HCT116 (cell line): Measurements from ENCODE around the gene CDHR1. TPM values are rescaled to one million over a fixed set of nuclear protein-coding genes. Genes with fewer than 3 reads are reported as not detected.

ENCODE experiments used
- ATAC-seq: fragments of 200-7000 bp; cut with Tn5 transposase; 2 replicates; pipeline ENCODE4 v1.9.1; 2020; ENCODE audit warnings: mild to moderate bottlenecking, moderate library complexity
- BruUV-seq: library from RNA; stranded (reverse); fragments of 400-500 nt; replicated peaks from 2 replicates; lab custom pipeline; 2021; lab: Mats Ljungman, UMichigan
- CTCF ChIA-PET: fragments of 300-600 bp; sonication (Branson Sonifier 250); formaldehyde crosslinking; loops from one replicate; lab custom pipeline; 2021; ENCODE audit warnings: antibody characterized with exemption; lab: Charles Lee
- POLR2A ChIA-PET: fragments of 300-600, 350-600 bp; sonication (Branson Sonifier 250); formaldehyde crosslinking; loops from one replicate; lab custom pipeline; 2021; ENCODE audit warnings: antibody characterized with exemption; lab: Charles Lee
- RAD21 ChIA-PET, 2 experiments: fragments of 300-600 bp; sonication (Branson Sonifier 250); formaldehyde crosslinking; loops; one replicate each; lab custom pipeline; 2023; ENCODE audit warnings: low total read pairs in 2 of 2; ENCODE audit not compliant: uncharacterized antibody in 2 of 2, unreplicated experiment in 2 of 2, low non-redundant PET in 1 of 2; lab: Charles Lee
- DNase-seq: peaks from one replicate; pipeline ENCODE4 v3.0.0-alpha.2; 2010; ENCODE audit warnings: low read depth, low spot score
- H2AFZ ChIP-seq: fragments of 200-600 bp; shearing (Covaris generic), sonication (generic); 2 replicates; pipeline ENCODE4 v1.6.1; 2017; ENCODE audit warnings: low read depth, mixed run types, mixed read lengths, antibody characterized with exemption, low read length; ENCODE audit not compliant: poor library complexity, severe bottlenecking
- H3K27ac ChIP-seq: 2 replicates; pipeline ENCODE4 v1.5.1; 2012; ENCODE audit warnings: low read depth, low read length
- H3K27me3 ChIP-seq: fragments of 200-600 bp; sonication (generic); 2 replicates; pipeline ENCODE4 v1.6.1; 2016; ENCODE audit warnings: mixed run types, low read length, mixed read lengths; ENCODE audit not compliant: insufficient read depth
- H3K36me3 ChIP-seq, 2 experiments: fragments of 200-500 bp in 1 of 2; fragments of 200-600 bp in 1 of 2; sonication (Bioruptor generic) in 1 of 2; sonication (generic) in 1 of 2; 2 replicates each; pipeline versions ENCODE4 v1.5.1 to v1.6.1; 2014 to 2016; ENCODE audit warnings: low read length in 2 of 2, inconsistent platforms in 1 of 2, mixed read lengths in 1 of 2, mixed run types in 1 of 2; ENCODE audit not compliant: insufficient read depth in 2 of 2, control insufficient read depth in 1 of 2
- H3K4me1 ChIP-seq, 2 experiments: fragments of 200-600 bp in 1 of 2; sonication (generic) in 1 of 2; 2 replicates each; pipeline versions ENCODE4 v1.5.1 to v1.6.1; 2012 to 2017; ENCODE audit warnings: low read length in 2 of 2, inconsistent platforms in 1 of 2, mild to moderate bottlenecking in 1 of 2, mixed read lengths in 1 of 2, mixed run types in 1 of 2, moderate library complexity in 1 of 2; ENCODE audit not compliant: insufficient read depth in 2 of 2, control insufficient read depth in 1 of 2
- H3K4me2 ChIP-seq: fragments of 200-600 bp; sonication (generic); 2 replicates; pipeline ENCODE4 v1.6.1; 2017; ENCODE audit warnings: mixed run types, low read length, mixed read lengths
- H3K4me3 ChIP-seq, 2 experiments: fragments of 200-600 bp in 1 of 2; sonication (generic) in 1 of 2; replicated peaks in 1 of 2; 2 replicates each; pipeline ENCODE4 v1.5.1; 2011 to 2016; ENCODE audit warnings: low read length in 2 of 2, control low read depth in 1 of 2, low read depth in 1 of 2, mild to moderate bottlenecking in 1 of 2, mixed read lengths in 1 of 2, mixed run types in 1 of 2
- H3K79me2 ChIP-seq: fragments of 200-600 bp; sonication (generic); 2 replicates; pipeline ENCODE4 v1.6.1; 2017; ENCODE audit warnings: mild to moderate bottlenecking, mixed run types, low read length, moderate library complexity, mixed read lengths; ENCODE audit not compliant: insufficient read depth
- H3K9ac ChIP-seq: fragments of 200-600 bp; sonication (generic); 2 replicates; pipeline ENCODE4 v1.6.1; 2016; ENCODE audit warnings: low read length, mixed read lengths
- H3K9me2 ChIP-seq: fragments of 200-600 bp; sonication (generic), shearing (Covaris generic); 2 replicates; pipeline ENCODE4 v1.6.1; 2017; ENCODE audit warnings: mixed run types, mild to moderate bottlenecking, moderate library complexity; ENCODE audit not compliant: insufficient read depth
- H3K9me3 ChIP-seq, 2 experiments: fragments of 200-500 bp in 1 of 2; fragments of 200-600 bp in 1 of 2; sonication (Bioruptor generic) in 1 of 2; sonication (generic) in 1 of 2; 2 replicates each; pipeline ENCODE4 v1.6.1; 2014 to 2017; ENCODE audit warnings: low read length in 2 of 2, mixed read lengths in 2 of 2, inconsistent platforms in 1 of 2, low read depth in 1 of 2, mild to moderate bottlenecking in 1 of 2, mixed run types in 1 of 2, moderate library complexity in 1 of 2; ENCODE audit not compliant: control insufficient read depth in 1 of 2, insufficient read depth in 1 of 2
- H4K20me1 ChIP-seq: fragments of 200-600 bp; sonication (generic), shearing (Covaris generic); 2 replicates; pipeline ENCODE4 v1.6.1; 2017; ENCODE audit warnings: mixed run types, mild to moderate bottlenecking, moderate library complexity; ENCODE audit not compliant: insufficient read depth
- CBX3 ChIP-seq: IDR thresholded peaks from 2 replicates; pipeline ENCODE4 v1.6.1; 2012; ENCODE audit warnings: low read depth
- CEBPB ChIP-seq: IDR thresholded peaks from 2 replicates; pipeline ENCODE4 v1.6.1; 2012; ENCODE audit warnings: low read depth
- EGR1 ChIP-seq: IDR thresholded peaks from 2 replicates; pipeline ENCODE4 v1.6.1; 2012; ENCODE audit warnings: low read depth
- EZH2 ChIP-seq: fragments of 200-600 bp; sonication (generic); IDR thresholded peaks from 2 replicates; pipeline ENCODE4 v1.6.1; 2017; ENCODE audit warnings: antibody characterized with exemption, mixed run types
- EZH2phosphoT487 ChIP-seq: fragments of 200-600 bp; IDR thresholded peaks from 2 replicates; pipeline ENCODE4 v1.6.1; 2018; ENCODE audit warnings: antibody characterized with exemption, borderline replicate concordance
- FOSL1 ChIP-seq: IDR thresholded peaks from 2 replicates; pipeline ENCODE4 v1.6.1; 2012; ENCODE audit warnings: low read depth
- MAX ChIP-seq: IDR thresholded peaks from 2 replicates; pipeline ENCODE4 v1.6.1; 2012
- POLR2A ChIP-seq: IDR thresholded peaks from 2 replicates; pipeline ENCODE4 v1.7.0; 2011; ENCODE audit warnings: borderline replicate concordance; ENCODE audit not compliant: insufficient read depth, insufficient read length; ENCODE audit errors: extremely low read depth
- SP1 ChIP-seq: IDR thresholded peaks from 2 replicates; pipeline ENCODE4 v1.6.1; 2012; ENCODE audit warnings: low read depth
- SRF ChIP-seq: IDR thresholded peaks from 2 replicates; pipeline ENCODE4 v1.6.1; 2012; ENCODE audit warnings: low read depth
- TCF7L2 ChIP-seq: IDR thresholded peaks from 2 replicates; pipeline ENCODE4 v1.7.0; 2011; ENCODE audit warnings: borderline replicate concordance, inconsistent platforms; ENCODE audit not compliant: insufficient read depth, insufficient read length; ENCODE audit errors: extremely low read depth
- YY1 ChIP-seq: IDR thresholded peaks from 2 replicates; pipeline ENCODE4 v1.6.1; 2011; ENCODE audit warnings: low read length, low read depth, moderate library complexity, mild to moderate bottlenecking; ENCODE audit not compliant: insufficient replicate concordance; ENCODE audit errors: extremely low read depth
- ZBTB33 ChIP-seq: IDR thresholded peaks from 2 replicates; pipeline ENCODE4 v1.6.1; 2011; ENCODE audit warnings: mild to moderate bottlenecking, low read length, moderate library complexity; ENCODE audit not compliant: insufficient replicate concordance; ENCODE audit errors: extremely low read depth
- ZNF274 ChIP-seq: fragments of 200-500 bp; sonication (Bioruptor generic); IDR thresholded peaks from 2 replicates; pipeline ENCODE4 v1.6.1; 2014; ENCODE audit warnings: mild to moderate bottlenecking, low read depth, low read length, inconsistent platforms
- intact Hi-C: fragments of 100-400 bp; cut with micrococcal nuclease; formaldehyde crosslinking; loops from 2 replicates; pipeline ENCODE4 v1.10.0; 2022
- total RNA-seq: library from RNA; stranded (reverse); gene quantifications from one replicate; pipeline ENCODE4 v1.2.1, GENCODE V29; 2021; ENCODE audit not compliant: unreplicated experiment
- TF ChIP-seq, protein P1 (sequence below), 3 experiments: fragments of 200-600 bp in 1 of 3; sonication (generic) in 1 of 3; IDR thresholded peaks in 2 of 3; conservative IDR thresholded peaks in 1 of 3; 2 replicates each; pipeline ENCODE4 v1.5.1; 2012 to 2017; ENCODE audit warnings: low read depth in 2 of 3, low read length in 2 of 3, antibody characterized with exemption in 1 of 3, borderline replicate concordance in 1 of 3, control low read depth in 1 of 3, mild to moderate bottlenecking in 1 of 3, mixed read lengths in 1 of 3, mixed run types in 1 of 3, moderate library complexity in 1 of 3; ENCODE audit not compliant: insufficient read depth in 1 of 3

CDHR1 gene
- total RNA-seq, 1 experiment from 2014 or later: not detected

DNA sequence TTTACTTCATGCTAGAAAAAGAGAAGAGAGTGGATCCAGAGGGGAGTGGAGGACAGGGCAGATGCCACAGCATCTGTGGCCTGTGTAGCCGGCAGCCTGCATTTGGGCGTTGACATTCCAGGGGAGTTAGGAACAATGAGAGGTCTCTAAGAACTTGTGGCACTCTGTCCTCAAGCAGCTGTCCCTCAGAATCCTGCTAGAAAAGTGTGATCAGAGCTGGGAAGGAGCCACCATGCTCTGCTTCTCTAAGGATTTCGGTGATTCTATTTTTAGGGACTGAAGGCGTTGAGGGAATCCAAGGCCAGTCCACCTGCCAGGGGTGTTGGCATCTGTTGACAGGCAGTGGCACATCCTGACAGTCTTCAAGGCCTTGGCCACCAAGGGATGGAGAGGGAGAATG, 23.4 kb downstream of the CDHR1 start:
- Histone ChIP-seq H3K9me2 (no peaks in the 10 kb centered on the region), H3K4me2 (no peak overlapping the region), H2AFZ (no peak overlapping the region), H3K36me3 (no peaks in the 10 kb centered on the region)
- no peak for ATAC-seq
- TF ChIP-seq ZNF274 (no peak), EZH2phosphoT487 (no peak), CBX3 (no peak), TCF7L2 (no peak), CEBPB (no peak), EZH2 (no peak), YY1 (no peak), SP1 (no peak), SRF (no peak), MAX (no peak), FOSL1 (no peak), ZBTB33 (no peak), POLR2A (no peak), EGR1 (no peak)
- TF ChIP-seq, protein P1, sequence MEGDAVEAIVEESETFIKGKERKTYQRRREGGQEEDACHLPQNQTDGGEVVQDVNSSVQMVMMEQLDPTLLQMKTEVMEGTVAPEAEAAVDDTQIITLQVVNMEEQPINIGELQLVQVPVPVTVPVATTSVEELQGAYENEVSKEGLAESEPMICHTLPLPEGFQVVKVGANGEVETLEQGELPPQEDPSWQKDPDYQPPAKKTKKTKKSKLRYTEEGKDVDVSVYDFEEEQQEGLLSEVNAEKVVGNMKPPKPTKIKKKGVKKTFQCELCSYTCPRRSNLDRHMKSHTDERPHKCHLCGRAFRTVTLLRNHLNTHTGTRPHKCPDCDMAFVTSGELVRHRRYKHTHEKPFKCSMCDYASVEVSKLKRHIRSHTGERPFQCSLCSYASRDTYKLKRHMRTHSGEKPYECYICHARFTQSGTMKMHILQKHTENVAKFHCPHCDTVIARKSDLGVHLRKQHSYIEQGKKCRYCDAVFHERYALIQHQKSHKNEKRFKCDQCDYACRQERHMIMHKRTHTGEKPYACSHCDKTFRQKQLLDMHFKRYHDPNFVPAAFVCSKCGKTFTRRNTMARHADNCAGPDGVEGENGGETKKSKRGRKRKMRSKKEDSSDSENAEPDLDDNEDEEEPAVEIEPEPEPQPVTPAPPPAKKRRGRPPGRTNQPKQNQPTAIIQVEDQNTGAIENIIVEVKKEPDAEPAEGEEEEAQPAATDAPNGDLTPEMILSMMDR (IDR thresholded peaks at IDR 0.05 in 2 of 3, conservative IDR thresholded peaks at IDR 0.05 in 1 of 3; ENCODE audit: borderline replicate concordance in 1 of 3, insufficient read depth in 1 of 3, low read depth in 2 of 3, low read length in 2 of 3): no peak
- TF ChIP-seq, all 23 proteins: peak for 0
- Histone ChIP-seq H3K9ac (no peak overlapping the region), H4K20me1 (no peaks in the 10 kb centered on the region), H3K27ac (no peak overlapping the region), H3K9me3 (0 out of 4 replicates have a peak, but pooled peaks cover 0 to 4% of the 10 kb centered on the region in 2 experiments), H3K4me1 (no peaks in the 10 kb centered on the region), H3K27me3 (peaks cover 8% of the 10 kb centered on the region; the same call in 1 of the 2 replicates), H3K4me3 (no peak overlapping the region), H3K79me2 (no peaks in the 10 kb centered on the region)
- intact Hi-C loops: no loop called here
- CTCF ChIA-PET: no interaction called here
- DNase-seq: no peak
- BruUV-seq: no TSS peak
- RAD21 ChIA-PET: no interaction called here
- POLR2A ChIA-PET: no interaction called here
